ENCODE results near the gene ATRNL1.

The ATRNL1 gene

DNA sequence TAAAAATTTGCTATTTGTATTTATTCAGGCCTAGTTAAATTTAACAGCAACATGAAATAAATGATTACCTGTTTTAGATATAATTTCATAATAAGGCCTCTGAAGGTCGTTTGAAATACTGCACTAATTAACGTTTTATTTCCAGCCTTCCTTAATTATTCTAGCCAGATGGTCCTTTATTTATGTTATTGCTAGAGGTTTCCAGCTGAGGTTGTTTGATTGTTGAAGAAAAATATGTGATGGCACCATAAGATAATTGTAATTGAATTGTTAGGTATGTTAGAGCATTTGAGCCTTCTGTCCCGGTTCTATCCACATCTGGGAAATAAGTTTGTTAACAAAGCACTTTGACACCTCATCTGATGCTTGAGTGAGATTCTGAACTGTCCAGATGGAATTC is 556.1 kb downstream of the ATRNL1 start:
- TF ChIP-seq EZH2phosphoT487 (IDR thresholded peaks at IDR 0.05; ENCODE audit: low read depth) = no peak
- TF ChIP-seq, protein P1, sequence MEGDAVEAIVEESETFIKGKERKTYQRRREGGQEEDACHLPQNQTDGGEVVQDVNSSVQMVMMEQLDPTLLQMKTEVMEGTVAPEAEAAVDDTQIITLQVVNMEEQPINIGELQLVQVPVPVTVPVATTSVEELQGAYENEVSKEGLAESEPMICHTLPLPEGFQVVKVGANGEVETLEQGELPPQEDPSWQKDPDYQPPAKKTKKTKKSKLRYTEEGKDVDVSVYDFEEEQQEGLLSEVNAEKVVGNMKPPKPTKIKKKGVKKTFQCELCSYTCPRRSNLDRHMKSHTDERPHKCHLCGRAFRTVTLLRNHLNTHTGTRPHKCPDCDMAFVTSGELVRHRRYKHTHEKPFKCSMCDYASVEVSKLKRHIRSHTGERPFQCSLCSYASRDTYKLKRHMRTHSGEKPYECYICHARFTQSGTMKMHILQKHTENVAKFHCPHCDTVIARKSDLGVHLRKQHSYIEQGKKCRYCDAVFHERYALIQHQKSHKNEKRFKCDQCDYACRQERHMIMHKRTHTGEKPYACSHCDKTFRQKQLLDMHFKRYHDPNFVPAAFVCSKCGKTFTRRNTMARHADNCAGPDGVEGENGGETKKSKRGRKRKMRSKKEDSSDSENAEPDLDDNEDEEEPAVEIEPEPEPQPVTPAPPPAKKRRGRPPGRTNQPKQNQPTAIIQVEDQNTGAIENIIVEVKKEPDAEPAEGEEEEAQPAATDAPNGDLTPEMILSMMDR (IDR thresholded peaks at IDR 0.05; ENCODE audit: low read depth, low read length) = no peak
- no peak overlapping the region for H3K9ac ChIP-seq (ENCODE audit: low read length)
- H2AFZ ChIP-seq (ENCODE audit: low read depth, low read length) = no peak overlapping the region
- H3K27me3 ChIP-seq (ENCODE audit: low read depth, low read length) = no peaks in the 10 kb centered on the region
- H3K4me3 ChIP-seq (ENCODE audit: low read length) = no peak overlapping the region
- H3K9me3 ChIP-seq (ENCODE audit: insufficient read depth, low read length) = no peaks in the 10 kb centered on the region
- no peak overlapping the region for H3K4me2 ChIP-seq (ENCODE audit: low read length)
- no peaks in the 10 kb centered on the region for H3K4me1 ChIP-seq (ENCODE audit: low read length)
- no peaks in the 10 kb centered on the region for H3K36me3 ChIP-seq (replicated peaks; ENCODE audit: low read depth, low read length)
- H3K27ac ChIP-seq (ENCODE audit: low read length) = no peak overlapping the region
- H4K20me1 ChIP-seq (ENCODE audit: insufficient read depth, low read length) = no peaks in the 10 kb centered on the region
- no peaks in the 10 kb centered on the region for H3K79me2 ChIP-seq (ENCODE audit: low read length)

DNA sequence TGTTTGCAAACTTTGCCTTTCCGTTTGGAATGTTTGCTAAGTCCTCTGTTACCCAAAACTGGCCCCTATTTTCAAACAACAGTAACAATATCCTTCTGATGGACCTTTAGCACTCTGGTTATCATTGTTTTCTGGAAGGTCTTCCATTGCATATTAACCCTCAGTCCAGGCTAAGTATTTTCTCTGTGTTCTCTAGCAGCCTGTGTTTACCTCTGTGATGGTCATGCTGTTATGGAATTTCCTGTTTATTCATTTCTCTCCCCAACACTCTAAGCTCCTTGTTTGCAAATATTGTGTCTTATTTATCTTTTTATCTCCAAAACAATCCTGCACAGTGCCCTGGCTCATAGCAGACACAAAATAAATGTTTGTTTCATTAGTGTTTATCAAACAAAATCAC is 560.3 kb downstream of the ATRNL1 start:
- TF ChIP-seq EZH2phosphoT487 (IDR thresholded peaks at IDR 0.05; ENCODE audit: low read depth) = no peak
- TF ChIP-seq, protein P1 (IDR thresholded peaks at IDR 0.05; ENCODE audit: low read depth, low read length) = no peak
- H3K4me1 ChIP-seq (ENCODE audit: low read length) = no peaks in the 10 kb centered on the region
- H3K4me3 ChIP-seq (ENCODE audit: low read length) = no peak overlapping the region
- no peak overlapping the region for H3K9ac ChIP-seq (ENCODE audit: low read length)
- H4K20me1 ChIP-seq (ENCODE audit: insufficient read depth, low read length) = no peaks in the 10 kb centered on the region
- H3K36me3 ChIP-seq (replicated peaks; ENCODE audit: low read depth, low read length) = no peaks in the 10 kb centered on the region
- no peaks in the 10 kb centered on the region for H3K27me3 ChIP-seq (ENCODE audit: low read depth, low read length)
- H3K79me2 ChIP-seq (ENCODE audit: low read length) = no peaks in the 10 kb centered on the region
- no peak overlapping the region for H3K4me2 ChIP-seq (ENCODE audit: low read length)
- no peak overlapping the region for H3K27ac ChIP-seq (ENCODE audit: low read length)
- H3K9me3 ChIP-seq (ENCODE audit: insufficient read depth, low read length) = no peaks in the 10 kb centered on the region
- no peak overlapping the region for H2AFZ ChIP-seq (ENCODE audit: low read depth, low read length)

DNA sequence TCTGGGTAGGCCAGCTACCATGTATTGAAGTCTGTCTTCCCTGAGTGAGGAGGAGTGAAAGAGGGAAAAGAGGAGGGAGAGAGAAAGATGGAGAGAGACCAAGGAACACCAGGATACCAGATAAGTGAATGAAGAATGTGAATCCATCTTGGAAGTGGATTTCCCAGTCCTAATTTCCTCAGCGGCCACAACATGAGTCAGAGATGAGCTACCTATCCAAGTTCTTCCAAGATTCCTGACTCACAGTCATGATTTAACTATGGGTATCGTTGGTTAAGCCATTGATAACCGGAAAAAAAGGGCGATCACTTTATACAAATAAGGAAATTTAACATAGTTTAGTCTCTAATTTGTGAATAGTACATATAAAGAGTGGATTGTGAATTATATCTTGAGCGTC is 561.8 kb downstream of the ATRNL1 start:
- TF ChIP-seq EZH2phosphoT487 (IDR thresholded peaks at IDR 0.05; ENCODE audit: low read depth) = no peak
- TF ChIP-seq, protein P1 (IDR thresholded peaks at IDR 0.05; ENCODE audit: low read depth, low read length) = no peak
- Histone ChIP-seq H3K79me2 (ENCODE audit: low read length) (no peaks in the 10 kb centered on the region), H3K27ac (ENCODE audit: low read length) (no peak overlapping the region), H4K20me1 (ENCODE audit: insufficient read depth, low read length) (no peaks in the 10 kb centered on the region), H3K4me2 (ENCODE audit: low read length) (no peak overlapping the region), H3K27me3 (ENCODE audit: low read depth, low read length) (no peaks in the 10 kb centered on the region), H3K36me3 (replicated peaks; ENCODE audit: low read depth, low read length) (no peaks in the 10 kb centered on the region), H2AFZ (ENCODE audit: low read depth, low read length) (no peak overlapping the region), H3K4me3 (ENCODE audit: low read length) (no peak overlapping the region), H3K9me3 (ENCODE audit: insufficient read depth, low read length) (no peaks in the 10 kb centered on the region), H3K4me1 (ENCODE audit: low read length) (no peaks in the 10 kb centered on the region), H3K9ac (ENCODE audit: low read length) (no peak overlapping the region)

DNA sequence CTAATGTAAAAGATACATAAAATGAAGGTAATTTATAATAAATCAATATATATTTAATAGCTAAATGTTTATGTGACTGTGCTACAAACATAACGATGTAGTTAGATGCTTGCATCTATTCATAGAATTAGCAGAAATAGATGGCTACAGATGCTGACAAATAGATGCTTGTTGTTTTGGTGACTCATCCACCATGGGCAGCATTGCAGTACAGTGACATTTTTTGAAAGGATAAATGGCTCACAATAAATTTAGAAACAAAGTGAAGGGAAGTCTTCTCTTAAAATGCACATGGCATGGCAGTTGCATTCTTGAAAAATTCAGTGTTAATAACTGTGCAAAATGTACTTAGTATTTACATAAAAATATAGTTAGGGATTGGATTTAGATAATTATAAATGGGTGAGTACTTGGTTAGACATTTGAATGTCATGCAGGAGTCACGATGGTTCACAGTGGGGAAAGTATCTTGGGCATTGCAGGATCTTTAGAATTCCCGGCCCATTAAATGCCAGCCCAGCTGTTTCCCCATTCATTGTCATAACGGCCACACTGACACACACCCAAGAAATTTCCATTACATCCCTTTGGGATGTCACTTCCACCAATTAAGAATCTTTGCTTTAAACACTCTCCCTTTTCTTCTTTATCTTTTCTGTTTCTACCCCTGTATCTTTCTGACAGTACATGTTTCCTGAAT is 564.1 kb downstream of the ATRNL1 start:
- no peaks in the 10 kb centered on the region for H3K27me3 ChIP-seq (ENCODE audit: low read depth, low read length)
- no peak overlapping the region for H3K27ac ChIP-seq (ENCODE audit: low read length)
- H3K36me3 ChIP-seq (replicated peaks; ENCODE audit: low read depth, low read length) = no peaks in the 10 kb centered on the region
- H3K4me2 ChIP-seq (ENCODE audit: low read length) = no peak overlapping the region
- H2AFZ ChIP-seq (ENCODE audit: low read depth, low read length) = no peak overlapping the region
- H4K20me1 ChIP-seq (ENCODE audit: insufficient read depth, low read length) = no peaks in the 10 kb centered on the region
- no peaks in the 10 kb centered on the region for H3K4me1 ChIP-seq (ENCODE audit: low read length)
- H3K4me3 ChIP-seq (ENCODE audit: low read length) = no peak overlapping the region
- no peak overlapping the region for H3K9ac ChIP-seq (ENCODE audit: low read length)
- H3K79me2 ChIP-seq (ENCODE audit: low read length) = no peaks in the 10 kb centered on the region
- no peaks in the 10 kb centered on the region for H3K9me3 ChIP-seq (ENCODE audit: insufficient read depth, low read length)
- TF ChIP-seq, protein P1 (IDR thresholded peaks at IDR 0.05; ENCODE audit: low read depth, low read length) = no peak
- no peak for TF ChIP-seq EZH2phosphoT487 (IDR thresholded peaks at IDR 0.05; ENCODE audit: low read depth)
